BLaER1 treated with 17β-estradiol and CSF1 and Interleukin-3, amounts not matched to agents 10 nM and 100 nM (cell line): ENCODE results near the gene ZNF43.
A peak's percentile ranks its signal among the peaks of the same experiment; 100 is the strongest.

ENCODE experiments used
- H3K27ac ChIP-seq, 11 experiments: shearing (Covaris generic); formaldehyde crosslinking; 2 replicates each; pipeline ENCODE4 v1.8.1; 2022
- H3K27me3 ChIP-seq, 11 experiments: shearing (Covaris generic); formaldehyde crosslinking; 2 replicates each; pipeline ENCODE4 v1.8.1; 2022
- H3K36me3 ChIP-seq, 11 experiments: shearing (Covaris generic); formaldehyde crosslinking; 2 replicates each; pipeline ENCODE4 v1.8.1; 2022
- H3K4me1 ChIP-seq, 10 experiments: shearing (Covaris generic); formaldehyde crosslinking; 2 replicates each; pipeline ENCODE4 v1.8.1; 2022
- H3K4me2 ChIP-seq, 11 experiments: shearing (Covaris generic); formaldehyde crosslinking; 2 replicates each; pipeline ENCODE4 v1.8.1; 2022
- H3K4me3 ChIP-seq, 10 experiments: shearing (Covaris generic); formaldehyde crosslinking; 2 replicates each; pipeline ENCODE4 v1.8.1; 2022
- H3K9ac ChIP-seq, 11 experiments: shearing (Covaris generic); formaldehyde crosslinking; 2 replicates each; pipeline ENCODE4 v1.8.1; 2022
- H3K9me3 ChIP-seq, 11 experiments: shearing (Covaris generic); formaldehyde crosslinking; replicated peaks in 1 of 11; 2 replicates each; pipeline ENCODE4 v1.8.1; 2022
- H4K20me1 ChIP-seq, 11 experiments: shearing (Covaris generic); formaldehyde crosslinking; 2 replicates each; pipeline ENCODE4 v1.8.1; 2022
- Cebpa-rat ChIP-seq, 11 experiments: shearing (Covaris generic); IDR thresholded peaks; 2 replicates each; pipeline ENCODE4 v1.8.1; 2022

The ZNF43 gene

GRCh38 chr19:21851596-21852345 lies 15.8 kb upstream of the ZNF43 start:
- H3K4me3 ChIP-seq = peak overlapping the region; percentile 68 to 97 (median 88)
- peaks cover 13 to 21% (median 18%) of the 10 kb centered on the region in 10 experiments; a peak in 19 of 20 replicates for H3K4me1 ChIP-seq
- peaks cover 0 to 16% (median 7%) of the 10 kb centered on the region in 11 experiments; a peak in 13 of 22 replicates for H4K20me1 ChIP-seq
- H3K9me3 ChIP-seq = peaks cover 37 to 77% (median 57%) of the 10 kb centered on the region in 11 experiments
- peak overlapping the region; percentile 58 to 97 (median 91); a peak in 21 of 22 replicates for H3K27ac ChIP-seq
- H3K4me2 ChIP-seq = peak overlapping the region; percentile 75 to 91 (median 83)
- H3K27me3 ChIP-seq = no peaks in the 10 kb centered on the region
- peaks cover 22 to 44% (median 42%) of the 10 kb centered on the region in 11 experiments for H3K36me3 ChIP-seq
- no peak for TF ChIP-seq Cebpa-rat (IDR thresholded peaks at IDR 0.05)
- peak overlapping the region; percentile 82 to 97 (median 94) for H3K9ac ChIP-seq

- peaks cover 0 to 26% (median 17%) of the 10 kb centered on the region in 11 experiments; a peak in 15 of 22 replicates for H4K20me1 ChIP-seq
- H3K4me3 ChIP-seq = peak overlapping the region; percentile 68 to 97 (median 88)
- no peak for TF ChIP-seq Cebpa-rat (IDR thresholded peaks at IDR 0.05)
- H3K9ac ChIP-seq = peak overlapping the region; percentile 82 to 97 (median 94); a peak in 21 of 22 replicates
- H3K27me3 ChIP-seq = no peaks in the 10 kb centered on the region
- peaks cover 27 to 67% (median 47%) of the 10 kb centered on the region in 11 experiments; a peak in 21 of 22 replicates for H3K9me3 ChIP-seq
- peaks cover 13 to 26% (median 18%) of the 10 kb centered on the region in 10 experiments; a peak in 19 of 20 replicates for H3K4me1 ChIP-seq
- H3K27ac ChIP-seq = peak overlapping the region in 10 of 11 experiments; percentile 81 to 97 (median 92); a peak in 17 of 22 replicates
- peaks cover 32 to 54% (median 52%) of the 10 kb centered on the region in 11 experiments for H3K36me3 ChIP-seq
- peak overlapping the region; percentile 75 to 91 (median 83) for H3K4me2 ChIP-seq
These were observed 14.8 kb upstream of the ZNF43 start for GRCh38 chr19:21850656-21851255.

- H3K36me3 ChIP-seq = peaks cover 50 to 75% (median 72%) of the 10 kb centered on the region in 11 experiments
- H4K20me1 ChIP-seq = peaks cover 0 to 35% (median 23%) of the 10 kb centered on the region in 11 experiments; a peak in 15 of 22 replicates
- no peak overlapping the region for H3K4me3 ChIP-seq
- H3K9me3 ChIP-seq = peaks cover 11 to 49% (median 39%) of the 10 kb centered on the region in 11 experiments; a peak in 18 of 22 replicates
- H3K27me3 ChIP-seq = no peaks in the 10 kb centered on the region
- 0 out of 22 replicates have a peak overlapping the region, but pooled peaks of 1 of the 11 experiments have one; percentile 11 for H3K4me2 ChIP-seq
- TF ChIP-seq Cebpa-rat (IDR thresholded peaks at IDR 0.05) = no peak
- no peak overlapping the region for H3K9ac ChIP-seq
- peaks cover 13 to 26% (median 18%) of the 10 kb centered on the region in 10 experiments; a peak in 19 of 20 replicates for H3K4me1 ChIP-seq
- H3K27ac ChIP-seq = no peak overlapping the region
These were observed 12.7 kb upstream of the ZNF43 start for GRCh38 chr19:21848706-21849105.

GRCh38 chr19:21843081-21843480 lies 7.1 kb upstream of the ZNF43 start:
- Histone ChIP-seq H3K9ac (no peak overlapping the region), H3K4me2 (no peak overlapping the region), H3K9me3 (peaks cover 0 to 6% (median 0%) of the 10 kb centered on the region in 11 experiments; a peak in 4 of 22 replicates), H3K36me3 (peaks cover 84 to 100% (median 97%) of the 10 kb centered on the region in 11 experiments), H3K4me3 (no peak overlapping the region), H3K4me1 (peaks cover 0 to 5% (median 0%) of the 10 kb centered on the region in 10 experiments; a peak in 3 of 20 replicates), H3K27me3 (no peaks in the 10 kb centered on the region), H4K20me1 (peaks cover 0 to 54% (median 23%) of the 10 kb centered on the region in 11 experiments; a peak in 15 of 22 replicates), H3K27ac (no peak overlapping the region)
- TF ChIP-seq Cebpa-rat (IDR thresholded peaks at IDR 0.05) = 0 out of 22 replicates have a peak, but pooled peaks of 1 of the 11 experiments have one; percentile 11

GRCh38 chr19:21841488-21842097 lies 5.6 kb upstream of the ZNF43 start:
- Histone ChIP-seq H4K20me1 (peaks cover 0 to 40% (median 14%) of the 10 kb centered on the region in 11 experiments; a peak in 15 of 22 replicates), H3K27me3 (no peaks in the 10 kb centered on the region), H3K9me3 (no peaks in the 10 kb centered on the region), H3K4me2 (no peak overlapping the region), H3K36me3 (peaks cover 71 to 95% (median 91%) of the 10 kb centered on the region in 11 experiments), H3K9ac (no peak overlapping the region), H3K27ac (no peak overlapping the region), H3K4me3 (no peak overlapping the region), H3K4me1 (peaks cover 1 to 9% (median 4%) of the 10 kb centered on the region in 10 experiments; a peak in 19 of 20 replicates)
- TF ChIP-seq Cebpa-rat (IDR thresholded peaks at IDR 0.05) = 0 out of 22 replicates have a peak, but pooled peaks of 1 of the 11 experiments have one; percentile 10

GRCh38 chr19:21841081-21841480 lies 5.1 kb upstream of the ZNF43 start:
- peaks cover 0 to 35% (median 9%) of the 10 kb centered on the region in 11 experiments; a peak in 15 of 22 replicates for H4K20me1 ChIP-seq
- H3K9me3 ChIP-seq = no peaks in the 10 kb centered on the region
- H3K27me3 ChIP-seq = no peaks in the 10 kb centered on the region
- no peak overlapping the region for H3K27ac ChIP-seq
- no peak overlapping the region for H3K4me2 ChIP-seq
- peaks cover 4 to 13% (median 7%) of the 10 kb centered on the region in 10 experiments; a peak in 19 of 20 replicates for H3K4me1 ChIP-seq
- H3K9ac ChIP-seq = no peak overlapping the region
- TF ChIP-seq Cebpa-rat (IDR thresholded peaks at IDR 0.05) = no peak
- H3K36me3 ChIP-seq = peaks cover 66 to 89% (median 86%) of the 10 kb centered on the region in 11 experiments
- no peak overlapping the region for H3K4me3 ChIP-seq

- Histone ChIP-seq H3K27ac (no peak overlapping the region), H3K36me3 (peaks cover 55 to 79% (median 75%) of the 10 kb centered on the region in 11 experiments), H3K27me3 (no peaks in the 10 kb centered on the region), H3K4me3 (no peak overlapping the region), H3K9me3 (peaks cover 0 to 5% (median 4%) of the 10 kb centered on the region in 11 experiments; a peak in 16 of 22 replicates), H3K9ac (no peak overlapping the region), H3K4me2 (no peak overlapping the region), H4K20me1 (peaks cover 0 to 24% (median under 1%) of the 10 kb centered on the region in 11 experiments; a peak in 9 of 22 replicates), H3K4me1 (peaks cover 5 to 13% (median 8%) of the 10 kb centered on the region in 10 experiments; a peak in 19 of 20 replicates)
- no peak for TF ChIP-seq Cebpa-rat (IDR thresholded peaks at IDR 0.05)
These were observed 4.0 kb upstream of the ZNF43 start for GRCh38 chr19:21839976-21840375.

GRCh38 chr19:21838646-21839045 lies 2.7 kb upstream of the ZNF43 start:
- no peak for TF ChIP-seq Cebpa-rat (IDR thresholded peaks at IDR 0.05)
- H3K36me3 ChIP-seq = peaks cover 53 to 79% (median 73%) of the 10 kb centered on the region in 11 experiments

More at GRCh38 chr19:21838646-21839045, 2.7 kb upstream of the ZNF43 start:
- Histone ChIP-seq H4K20me1 (peaks cover 0 to 23% (median 0%) of the 10 kb centered on the region in 11 experiments; a peak in 7 of 22 replicates), H3K27me3 (no peaks in the 10 kb centered on the region), H3K9me3 (peaks cover 13 to 18% (median 17%) of the 10 kb centered on the region in 11 experiments), H3K4me3 (no peak overlapping the region), H3K4me1 (peaks cover 5 to 13% (median 10%) of the 10 kb centered on the region in 10 experiments; a peak in 19 of 20 replicates), H3K9ac (no peak overlapping the region), H3K4me2 (no peak overlapping the region), H3K27ac (no peak overlapping the region)
